ENCODE results near the gene OSBPL1A.

OSBPL1A gene

GRCh38 chr18:24214144-24214543 lies 183.5 kb downstream of the OSBPL1A start:
- Histone ChIP-seq H3K27ac (replicated peaks) (no peak overlapping the region), H3K27me3 (ENCODE audit: insufficient read depth, poor library complexity, severe bottlenecking) (no peaks in the 10 kb centered on the region), H3K4me3 (replicated peaks; ENCODE audit: insufficient read depth, low read length) (no peak overlapping the region)
- no peak for DNase-seq (ENCODE audit: low read depth in 1 of 2, low spot score in 1 of 2)
- TF ChIP-seq POLR2AphosphoS5 (IDR thresholded peaks at IDR 0.05; ENCODE audit: low read depth) (no peak), GABPA (IDR thresholded peaks at IDR 0.05; ENCODE audit: low read depth) (no peak), REST (IDR thresholded peaks at IDR 0.05; ENCODE audit: insufficient replicate concordance, low read depth) (no peak), SPI1 (IDR thresholded peaks at IDR 0.05; ENCODE audit: borderline replicate concordance, low read depth) (no peak), CTCF (IDR thresholded peaks at IDR 0.05; ENCODE audit: insufficient read depth, low read length) (no peak)

GRCh38 chr18:24212939-24213338 lies 184.7 kb downstream of the OSBPL1A start:
- H3K27me3 ChIP-seq (ENCODE audit: insufficient read depth, poor library complexity, severe bottlenecking) = no peaks in the 10 kb centered on the region
- DNase-seq (ENCODE audit: low read depth in 1 of 2, low spot score in 1 of 2) = no peak

GRCh38 chr18:24209558-24209957 lies 188.1 kb downstream of the OSBPL1A start:
- no peak for TF ChIP-seq SPI1 (IDR thresholded peaks at IDR 0.05; ENCODE audit: borderline replicate concordance, low read depth)
- no peak for TF ChIP-seq CTCF (IDR thresholded peaks at IDR 0.05; ENCODE audit: insufficient read depth, low read length)
- Histone ChIP-seq H3K27me3 (ENCODE audit: insufficient read depth, poor library complexity, severe bottlenecking) (no peaks in the 10 kb centered on the region), H3K4me3 (replicated peaks; ENCODE audit: insufficient read depth, low read length) (no peak overlapping the region), H3K27ac (replicated peaks) (no peak overlapping the region)
- no peak for DNase-seq (ENCODE audit: low read depth in 1 of 2, low spot score in 1 of 2)

More at GRCh38 chr18:24212939-24213338, 184.7 kb downstream of the OSBPL1A start:
- no peak overlapping the region for H3K27ac ChIP-seq (replicated peaks)
- no peak overlapping the region for H3K4me3 ChIP-seq (replicated peaks; ENCODE audit: insufficient read depth, low read length)
- TF ChIP-seq REST (IDR thresholded peaks at IDR 0.05; ENCODE audit: insufficient replicate concordance, low read depth) (no peak), GABPA (IDR thresholded peaks at IDR 0.05; ENCODE audit: low read depth) (no peak), CTCF (IDR thresholded peaks at IDR 0.05; ENCODE audit: insufficient read depth, low read length) (no peak), POLR2AphosphoS5 (IDR thresholded peaks at IDR 0.05; ENCODE audit: low read depth) (no peak), SPI1 (IDR thresholded peaks at IDR 0.05; ENCODE audit: borderline replicate concordance, low read depth) (no peak)

Measured in HL-60 (cell line).